Trophoblast cell (in vitro differentiated cells and primary cell): Measurements from ENCODE around the gene NKX2-8. TPM values are rescaled to one million over a fixed set of nuclear protein-coding genes. Genes with fewer than 3 reads are reported as not detected.

Experiments used
- DNase-seq, 2 donors: peaks; one replicate each; pipeline ENCODE4 v3.0.0-alpha.2; 2016
- H2AFZ ChIP-seq: 2 replicates; pipeline ENCODE4 v1.6.1; 2013; ENCODE audit warnings: low read length, moderate library complexity, mild to moderate bottlenecking; ENCODE audit not compliant: insufficient read depth, poor library complexity
- H2AK5ac ChIP-seq: 2 replicates; pipeline ENCODE4 v1.6.1; 2013; ENCODE audit warnings: mild to moderate bottlenecking, low read length
- H2BK120ac ChIP-seq: 2 replicates; pipeline ENCODE4 v1.6.1; 2013; ENCODE audit warnings: low read length, mild to moderate bottlenecking, moderate library complexity; ENCODE audit not compliant: insufficient read depth, poor library complexity
- H2BK12ac ChIP-seq: 2 replicates; pipeline ENCODE4 v1.6.1; 2013; ENCODE audit warnings: mild to moderate bottlenecking, low read length, moderate library complexity
- H2BK5ac ChIP-seq: 2 replicates; pipeline ENCODE4 v1.6.1; 2013; ENCODE audit warnings: low read length, low read depth, moderate library complexity, mild to moderate bottlenecking; ENCODE audit not compliant: poor library complexity
- H3K14ac ChIP-seq: 2 replicates; pipeline ENCODE4 v1.6.1; 2013; ENCODE audit warnings: mild to moderate bottlenecking, low read length
- H3K18ac ChIP-seq: 2 replicates; pipeline ENCODE4 v1.6.1; 2013; ENCODE audit warnings: mild to moderate bottlenecking, low read length
- H3K23ac ChIP-seq: 2 replicates; pipeline ENCODE4 v1.6.1; 2013; ENCODE audit warnings: low read length
- H3K27ac ChIP-seq: 2 replicates; pipeline ENCODE4 v1.5.1; 2013; ENCODE audit warnings: low read depth, mild to moderate bottlenecking, inconsistent platforms, low read length, moderate library complexity
- H3K27me3 ChIP-seq: 2 replicates; pipeline ENCODE4 v1.6.1; 2013; ENCODE audit warnings: inconsistent platforms, mild to moderate bottlenecking, low read length, moderate library complexity; ENCODE audit not compliant: insufficient read depth
- H3K36me3 ChIP-seq, 2 experiments: 1 replicate in 1 of 2; 2 replicates in 1 of 2; pipeline ENCODE4 v1.6.1; 2013; ENCODE audit warnings: low read length in 2 of 2, mild to moderate bottlenecking in 2 of 2, moderate library complexity in 1 of 2; ENCODE audit not compliant: insufficient read depth in 2 of 2, control insufficient read depth in 1 of 2
- H3K4ac ChIP-seq: 2 replicates; pipeline ENCODE4 v1.6.1; 2013; ENCODE audit warnings: low read depth, mild to moderate bottlenecking, low read length, moderate library complexity
- H3K4me1 ChIP-seq, 2 experiments: 1 replicate in 1 of 2; 2 replicates in 1 of 2; pipeline ENCODE4 v1.6.1; 2013; ENCODE audit warnings: low read length in 2 of 2, mild to moderate bottlenecking in 2 of 2, moderate library complexity in 1 of 2; ENCODE audit not compliant: insufficient read depth in 2 of 2, control insufficient read depth in 1 of 2
- H3K4me2 ChIP-seq: 2 replicates; pipeline ENCODE4 v1.6.1; 2013; ENCODE audit warnings: inconsistent platforms, mild to moderate bottlenecking, low read length, moderate library complexity
- H3K4me3 ChIP-seq: 2 replicates; pipeline ENCODE4 v1.5.1; 2013; ENCODE audit warnings: mild to moderate bottlenecking, low read depth, low read length, inconsistent platforms
- H3K79me1 ChIP-seq: one replicate; pipeline ENCODE4 v1.6.1; 2013; ENCODE audit warnings: low read length
- H3K79me2 ChIP-seq: 2 replicates; pipeline ENCODE4 v1.6.1; 2013; ENCODE audit warnings: low read length, mild to moderate bottlenecking; ENCODE audit not compliant: control insufficient read depth, insufficient read depth, poor library complexity
- H3K9ac ChIP-seq: 2 replicates; pipeline ENCODE4 v1.6.1; 2013; ENCODE audit warnings: mild to moderate bottlenecking, low read length
- H3K9me3 ChIP-seq: 2 replicates; pipeline ENCODE4 v1.6.1; 2013; ENCODE audit warnings: low read depth, mild to moderate bottlenecking, control low read depth, inconsistent platforms, low read length; ENCODE audit not compliant: insufficient read depth
- H4K12ac ChIP-seq: 2 replicates; pipeline ENCODE4 v1.6.1; 2013; ENCODE audit warnings: low read depth, mild to moderate bottlenecking, low read length, moderate library complexity
- H4K8ac ChIP-seq: 2 replicates; pipeline ENCODE4 v1.6.1; 2013; ENCODE audit warnings: low read depth, mild to moderate bottlenecking, low read length, moderate library complexity
- H4K91ac ChIP-seq: one replicate; pipeline ENCODE4 v1.6.1; 2013; ENCODE audit warnings: low read depth, mild to moderate bottlenecking, low read length, moderate library complexity
- WGBS: extraction: QIAGEN DNeasy Blood & Tissue Kit; methylation state at CpG from one replicate; pipeline ENCODE4 v1.1.7; 2013; ENCODE audit warnings: missing lambda C conversion rate; ENCODE audit not compliant: insufficient read length, insufficient coverage; ENCODE audit errors: extremely low coverage; 5-methylcytosine and 5-hydroxymethylcytosine counted together
- polyA plus RNA-seq: library from polyadenylated mRNA; stranded (reverse); fragments of 200-250 nt; gene quantifications from 2 replicates; pipeline ENCODE4 v1.2.3, GENCODE V29; 2013

The NKX2-8 gene
- polyA plus RNA-seq, result 0.04 and 0.11 TPM in 2 replicates

DNA sequence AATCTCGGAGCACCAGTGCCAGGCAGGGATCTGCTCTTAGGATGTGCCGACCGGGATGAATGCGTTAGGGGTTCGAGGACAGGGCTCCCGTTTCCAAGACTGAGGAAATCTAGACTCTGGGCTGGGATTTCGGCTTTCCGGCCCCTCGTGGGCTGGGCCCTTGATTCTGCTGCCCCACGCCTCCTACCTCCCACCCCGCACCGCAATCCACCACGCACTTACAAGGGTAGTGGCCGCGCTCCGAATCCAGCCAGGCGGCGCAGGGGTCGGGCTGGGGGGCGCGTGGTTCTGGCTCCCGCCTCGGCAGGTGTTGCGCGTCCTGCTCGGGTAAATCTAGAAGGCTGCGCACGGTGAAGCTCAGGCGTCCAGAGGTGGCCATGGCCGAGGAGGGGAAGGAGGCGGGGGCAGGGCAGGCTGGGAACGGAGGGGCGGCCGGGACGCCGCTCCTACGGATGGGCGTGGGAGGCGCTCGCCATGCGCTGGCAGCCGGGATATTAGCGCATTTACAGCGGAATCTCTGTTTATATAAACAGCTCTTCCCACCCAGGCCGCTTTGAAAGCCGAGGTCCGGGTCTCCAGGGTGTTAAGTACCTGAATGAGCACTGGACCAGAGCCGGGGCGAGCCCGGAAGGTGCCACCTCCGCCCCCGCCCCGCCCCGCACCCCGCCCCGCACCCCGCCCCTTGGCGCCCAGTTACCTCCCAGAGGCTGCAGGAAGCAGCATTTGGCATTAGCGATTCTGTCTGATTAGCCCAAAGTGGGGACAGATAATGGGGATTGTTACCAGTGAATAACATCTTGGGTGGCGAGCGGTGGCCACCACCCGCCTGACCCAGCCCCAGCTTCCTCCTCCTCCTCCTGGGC, at the start of gene NKX2-8:
TSS of gene NKX2-8 (minus strand) at position 604 of the 863 bp plus-strand sequence. CDS start at position 379, 225 bp downstream.
- Histone ChIP-seq H3K23ac (no peak within 1 kb of the TSS), H3K27me3 (peaks cover 68% of the 10 kb centered on the region), H3K4ac (no peak within 1 kb of the TSS), H3K79me2 (no peaks in the 10 kb centered on the region), H3K4me1 (peaks cover 12 to 15% of the 10 kb centered on the region in 2 experiments), H3K27ac (no peak within 1 kb of the TSS), H3K4me2 (peak within 1 kb of the TSS; percentile 84), H2BK12ac (no peak within 1 kb of the TSS), H3K9me3 (peaks cover 6% of the 10 kb centered on the region), H2BK5ac (no peak within 1 kb of the TSS), H3K79me1 (no peaks in the 10 kb centered on the region), H3K4me3 (peak within 1 kb of the TSS; percentile 62), H3K18ac (no peak within 1 kb of the TSS), H2AFZ (peak within 1 kb of the TSS; percentile 20), H4K91ac (no peak within 1 kb of the TSS), H3K36me3 (no peaks in the 10 kb centered on the region), H2AK5ac (no peak within 1 kb of the TSS), H2BK120ac (no peak within 1 kb of the TSS), H3K9ac (no peak within 1 kb of the TSS), H3K14ac (no peak within 1 kb of the TSS), H4K8ac (no peak within 1 kb of the TSS), H4K12ac (no peak within 1 kb of the TSS)
- no peak for DNase-seq
- no CpG with 5 or more reads among the region's 62 CpGs for WGBS

DNA sequence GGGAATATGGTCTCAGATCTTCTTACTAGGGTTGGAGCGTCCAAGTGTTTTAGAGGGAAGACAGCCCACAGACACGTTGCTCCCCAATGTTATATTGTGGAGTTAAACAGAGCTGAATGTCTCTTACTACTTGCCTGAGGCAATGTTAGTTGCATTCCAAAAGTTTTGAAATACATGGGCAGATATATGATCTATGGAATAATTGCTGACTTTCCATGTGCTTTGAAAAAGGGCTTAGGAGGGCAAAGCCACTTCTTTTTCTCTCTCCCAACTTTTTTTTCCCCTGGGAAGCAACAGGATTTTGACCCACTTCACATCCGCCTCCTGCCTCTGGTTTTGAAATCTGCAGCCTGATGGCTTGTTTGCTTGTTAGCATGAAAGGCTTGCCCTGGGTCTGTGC, 45.6 kb upstream of the NKX2-8 start:
- H3K27ac ChIP-seq, result no peak overlapping the region
- DNase-seq, result peak in 1 of 2 donors; percentile 5
- no peaks in the 10 kb centered on the region for H3K27me3 ChIP-seq
- H3K9me3 ChIP-seq, result no peaks in the 10 kb centered on the region
- no peak overlapping the region for H3K14ac ChIP-seq
- H3K18ac ChIP-seq, result no peak overlapping the region
- no peaks in the 10 kb centered on the region for H3K79me1 ChIP-seq
- H3K23ac ChIP-seq, result no peak overlapping the region
- H3K4me3 ChIP-seq, result no peak overlapping the region
- H4K91ac ChIP-seq, result no peak overlapping the region
- no peak overlapping the region for H2AFZ ChIP-seq
- no CpG with 5 or more reads among the region's 3 CpGs for WGBS
- H3K36me3 ChIP-seq, result no peaks in the 10 kb centered on the region
- H4K8ac ChIP-seq, result no peak overlapping the region
- no peak overlapping the region for H2BK12ac ChIP-seq
- no peak overlapping the region for H4K12ac ChIP-seq
- H3K9ac ChIP-seq, result no peak overlapping the region
- no peak overlapping the region for H3K4ac ChIP-seq
- H3K4me1 ChIP-seq, result no peaks in the 10 kb centered on the region
- H3K4me2 ChIP-seq, result no peak overlapping the region
- no peak overlapping the region for H2BK120ac ChIP-seq
- no peak overlapping the region for H2BK5ac ChIP-seq
- H3K79me2 ChIP-seq, result no peaks in the 10 kb centered on the region
- H2AK5ac ChIP-seq, result no peak overlapping the region

GRCh38 chr14:36626151-36626550, 43.7 kb upstream of the NKX2-8 start:
- Histone ChIP-seq H4K8ac (no peak overlapping the region), H3K9me3 (no peaks in the 10 kb centered on the region), H3K27me3 (no peaks in the 10 kb centered on the region), H3K18ac (no peak overlapping the region), H3K9ac (no peak overlapping the region), H3K27ac (no peak overlapping the region), H3K23ac (no peak overlapping the region), H3K79me1 (no peaks in the 10 kb centered on the region), H3K14ac (no peak overlapping the region), H4K91ac (no peak overlapping the region), H2AFZ (no peak overlapping the region), H2BK5ac (no peak overlapping the region), H2BK12ac (no peak overlapping the region), H3K4ac (no peak overlapping the region), H4K12ac (no peak overlapping the region), H2AK5ac (no peak overlapping the region), H3K4me3 (no peak overlapping the region), H3K79me2 (no peaks in the 10 kb centered on the region), H2BK120ac (no peak overlapping the region), H3K4me1 (no peaks in the 10 kb centered on the region), H3K36me3 (no peaks in the 10 kb centered on the region), H3K4me2 (no peak overlapping the region)
- no CpG with 5 or more reads among the region's 4 CpGs for WGBS
- DNase-seq, result no peak

DNA sequence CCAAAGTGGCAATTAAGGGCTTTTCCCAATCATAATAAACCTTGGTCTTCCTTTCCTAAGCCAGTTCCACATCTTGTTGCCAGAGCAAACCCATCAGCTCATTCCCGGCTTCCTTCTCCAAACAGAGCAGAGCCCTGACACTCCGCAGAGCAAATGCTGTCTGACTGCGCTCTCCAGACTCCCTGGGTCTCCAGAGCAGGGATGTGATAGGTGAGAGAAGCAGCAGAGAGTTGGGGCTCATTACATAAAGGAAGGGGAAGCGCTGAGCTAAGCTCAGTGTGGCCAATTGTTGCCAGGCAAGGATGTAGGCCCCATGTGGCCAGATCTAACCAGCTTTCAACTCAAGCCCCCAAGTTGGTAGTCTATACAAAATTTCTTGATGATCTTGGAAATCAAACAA, 43.0 kb upstream of the NKX2-8 start:
- no peak overlapping the region for H2BK5ac ChIP-seq

More for the DNA sequence above, 43.0 kb upstream of the NKX2-8 start:
- H3K14ac ChIP-seq, result no peak overlapping the region
- no peak overlapping the region for H3K4me2 ChIP-seq
- H4K12ac ChIP-seq, result no peak overlapping the region
- H3K4ac ChIP-seq, result no peak overlapping the region
- WGBS, result no CpG with 5 or more reads among the region's 4 CpGs
- no peak overlapping the region for H3K23ac ChIP-seq
- H3K27me3 ChIP-seq, result no peaks in the 10 kb centered on the region
- no peaks in the 10 kb centered on the region for H3K79me2 ChIP-seq
- no peak overlapping the region for H3K9ac ChIP-seq
- no peak for DNase-seq
- no peaks in the 10 kb centered on the region for H3K9me3 ChIP-seq
- H3K27ac ChIP-seq, result no peak overlapping the region
- H2BK120ac ChIP-seq, result no peak overlapping the region
- H3K18ac ChIP-seq, result no peak overlapping the region
- H2AK5ac ChIP-seq, result no peak overlapping the region
- H3K4me1 ChIP-seq, result no peaks in the 10 kb centered on the region
- no peak overlapping the region for H2BK12ac ChIP-seq
- no peaks in the 10 kb centered on the region for H3K79me1 ChIP-seq
- no peaks in the 10 kb centered on the region for H3K36me3 ChIP-seq
- no peak overlapping the region for H4K91ac ChIP-seq
- no peak overlapping the region for H2AFZ ChIP-seq
- H3K4me3 ChIP-seq, result no peak overlapping the region
- H4K8ac ChIP-seq, result no peak overlapping the region
